VCaP (cell line): Measurements from ENCODE around the gene TMEM269.
"Not testable (repeated sequence)": the region's sequence is repeated elsewhere in the genome, so short reads cannot be mapped to it uniquely, and the experiment has no call there.

Experiments
- H3K27ac ChIP-seq: fragments of 450-650 bp; 2 replicates; pipeline ENCODE4 v1.5.1; 2017
- CTCF ChIP-seq: fragments of 450-650 bp; conservative IDR thresholded peaks from 2 replicates; pipeline ENCODE4 v1.5.1; 2017; ENCODE audit warnings: mild to moderate bottlenecking, moderate library complexity

The TMEM269 gene

GRCh38 chr1:42748461-42749410, 36.1 kb upstream of the TMEM269 start:
- H3K27ac ChIP-seq = no peak overlapping the region
- TF ChIP-seq CTCF = no peak

- TF ChIP-seq CTCF = no peak
- H3K27ac ChIP-seq = no peak overlapping the region
These were observed 34.8 kb upstream of the TMEM269 start for GRCh38 chr1:42750041-42750440.

- H3K27ac ChIP-seq = not testable (repeated sequence)
These were observed 33.2 kb upstream of the TMEM269 start for GRCh38 chr1:42751511-42752070.

GRCh38 chr1:42752284-42752683, 32.5 kb upstream of the TMEM269 start:
- TF ChIP-seq CTCF = no peak
- H3K27ac ChIP-seq = no peak overlapping the region

GRCh38 chr1:42753070-42753469, 31.7 kb upstream of the TMEM269 start:
- H3K27ac ChIP-seq = no peak overlapping the region
- no peak for TF ChIP-seq CTCF

- peak; percentile 83 for TF ChIP-seq CTCF
- H3K27ac ChIP-seq = no peak overlapping the region
These were observed 27.6 kb upstream of the TMEM269 start for GRCh38 chr1:42756956-42757891.

GRCh38 chr1:42757892-42758275, 26.9 kb upstream of the TMEM269 start:
- H3K27ac ChIP-seq = no peak overlapping the region
- no peak for TF ChIP-seq CTCF
